Type B pancreatic cell (in vitro differentiated cells): ENCODE measurements around the gene CD320. TPM values are rescaled to one million over a fixed set of nuclear protein-coding genes. Genes with fewer than 3 reads are reported as not detected.
"Not testable (repeated sequence)": the region's sequence is repeated elsewhere in the genome, so short reads cannot be mapped to it uniquely, and the experiment has no call there.

Experiments used
- DNase-seq: peaks from one replicate; pipeline ENCODE4 v3.0.0; 2021; ENCODE audit warnings: mixed read lengths; ENCODE audit not compliant: unreplicated experiment; ENCODE audit errors: extremely low spot score
- H3K27ac Mint-ChIP-seq: 2 replicates; pipeline ENCODE4 v1.8.0; 2021; ENCODE audit warnings: mild to moderate bottlenecking, mixed read lengths
- H3K27me3 Mint-ChIP-seq: 2 replicates; pipeline ENCODE4 v1.8.0; 2021; ENCODE audit warnings: mixed read lengths
- H3K36me3 Mint-ChIP-seq: 2 replicates; pipeline ENCODE4 v1.8.0; 2021; ENCODE audit warnings: mixed read lengths
- H3K4me1 Mint-ChIP-seq: one replicate; pipeline ENCODE4 v1.8.0; 2021; ENCODE audit warnings: mixed read lengths; ENCODE audit not compliant: unreplicated experiment
- H3K4me3 Mint-ChIP-seq: 2 replicates; pipeline ENCODE4 v1.8.0; 2021; ENCODE audit warnings: mild to moderate bottlenecking, mixed read lengths
- H3K9me3 Mint-ChIP-seq: 2 replicates; pipeline ENCODE4 v1.8.0; 2021; ENCODE audit warnings: mixed read lengths
- total RNA-seq: library from RNA; stranded (reverse); gene quantifications from 2 replicates; pipeline ENCODE4 v1.2.1, GENCODE V29; 2021; ENCODE audit warnings: low replicate concordance
- TF ChIP-seq, protein P1 (sequence below): fragments of 200-600 bp; sonication (generic); conservative IDR thresholded peaks from 2 replicates; pipeline ENCODE4 v1.5.0; 2021; ENCODE audit warnings: antibody characterized with exemption, mild to moderate bottlenecking

CD320 gene
- total RNA-seq, 1 donor from 2014 or later: 52.3 TPM

GRCh38 chr19:8320564-8321066, 12.5 kb upstream of the CD320 start:
- Mint-ChIP-seq H3K27me3 (no peaks in the 10 kb centered on the region), H3K27ac (peak overlapping the region; percentile 99), H3K4me1 (peaks cover 9% of the 10 kb centered on the region), H3K9me3 (no peaks in the 10 kb centered on the region), H3K36me3 (no peaks in the 10 kb centered on the region), H3K4me3 (peak overlapping the region; percentile 99)
- TF ChIP-seq, protein P1, sequence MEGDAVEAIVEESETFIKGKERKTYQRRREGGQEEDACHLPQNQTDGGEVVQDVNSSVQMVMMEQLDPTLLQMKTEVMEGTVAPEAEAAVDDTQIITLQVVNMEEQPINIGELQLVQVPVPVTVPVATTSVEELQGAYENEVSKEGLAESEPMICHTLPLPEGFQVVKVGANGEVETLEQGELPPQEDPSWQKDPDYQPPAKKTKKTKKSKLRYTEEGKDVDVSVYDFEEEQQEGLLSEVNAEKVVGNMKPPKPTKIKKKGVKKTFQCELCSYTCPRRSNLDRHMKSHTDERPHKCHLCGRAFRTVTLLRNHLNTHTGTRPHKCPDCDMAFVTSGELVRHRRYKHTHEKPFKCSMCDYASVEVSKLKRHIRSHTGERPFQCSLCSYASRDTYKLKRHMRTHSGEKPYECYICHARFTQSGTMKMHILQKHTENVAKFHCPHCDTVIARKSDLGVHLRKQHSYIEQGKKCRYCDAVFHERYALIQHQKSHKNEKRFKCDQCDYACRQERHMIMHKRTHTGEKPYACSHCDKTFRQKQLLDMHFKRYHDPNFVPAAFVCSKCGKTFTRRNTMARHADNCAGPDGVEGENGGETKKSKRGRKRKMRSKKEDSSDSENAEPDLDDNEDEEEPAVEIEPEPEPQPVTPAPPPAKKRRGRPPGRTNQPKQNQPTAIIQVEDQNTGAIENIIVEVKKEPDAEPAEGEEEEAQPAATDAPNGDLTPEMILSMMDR: no peak
- no peak for DNase-seq

DNA sequence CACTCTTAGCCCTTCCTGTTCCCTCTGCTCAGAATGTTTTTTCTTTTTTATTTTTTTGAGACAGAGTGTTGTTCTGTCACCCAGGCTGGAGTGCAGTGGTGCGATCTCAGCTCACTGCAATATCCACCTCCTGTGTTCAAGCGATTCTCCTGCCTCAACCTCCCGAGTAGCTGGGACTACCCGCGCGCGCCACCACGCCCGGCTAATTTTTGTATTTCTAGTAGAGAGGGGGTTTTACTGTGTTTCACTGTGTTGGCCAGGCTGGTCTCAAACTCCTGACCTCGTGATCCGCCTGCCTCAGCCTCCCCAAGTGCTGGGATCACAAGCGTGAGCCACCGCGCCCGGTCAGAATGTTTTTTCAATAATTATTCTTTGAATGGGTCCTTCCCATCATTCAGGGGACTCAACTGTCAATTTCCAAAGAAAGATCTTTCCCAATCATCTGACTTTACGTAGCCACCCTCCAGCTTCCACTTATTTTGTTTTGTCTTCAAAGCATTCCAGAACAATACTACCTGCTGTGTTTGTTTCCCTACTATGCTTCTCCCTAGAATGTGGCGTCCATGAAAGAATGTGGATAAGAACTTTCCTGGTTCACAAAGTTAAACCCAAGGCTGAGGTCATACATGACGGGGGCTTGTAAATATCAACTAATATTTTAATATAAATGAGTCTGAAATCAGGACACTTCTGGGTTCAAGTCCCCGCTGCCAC, 11.8 kb upstream of the CD320 start:
- peak overlapping the region; percentile 99 for H3K27ac Mint-ChIP-seq
- TF ChIP-seq, protein P1: no peak
- no peaks in the 10 kb centered on the region for H3K9me3 Mint-ChIP-seq
- no peaks in the 10 kb centered on the region for H3K27me3 Mint-ChIP-seq
- H3K4me3 Mint-ChIP-seq: peak overlapping the region; percentile 99
- H3K36me3 Mint-ChIP-seq: no peaks in the 10 kb centered on the region
- peaks cover 9% of the 10 kb centered on the region for H3K4me1 Mint-ChIP-seq
- no peak for DNase-seq

DNA sequence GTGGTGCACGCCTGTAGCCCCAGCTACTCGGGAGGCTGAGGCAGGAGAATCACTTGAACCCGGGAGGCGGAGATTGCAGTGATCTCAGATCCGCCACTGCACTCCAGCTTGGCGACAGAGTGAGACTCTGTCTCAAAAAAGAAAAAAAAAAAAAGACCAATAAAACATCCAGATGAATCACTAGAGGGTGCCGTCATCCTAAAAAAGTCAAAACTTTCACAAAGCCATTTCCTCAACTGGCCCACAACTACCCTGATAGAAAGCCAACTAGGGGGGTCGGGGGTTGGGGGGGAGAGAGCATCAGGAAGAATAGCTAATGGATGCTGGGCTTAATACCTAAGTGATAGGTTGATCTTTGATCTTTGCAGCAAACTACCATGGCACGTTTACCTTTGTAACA, 10.7 kb upstream of the CD320 start:
- DNase-seq, H3K27ac Mint-ChIP-seq, H3K9me3 Mint-ChIP-seq, H3K4me1 Mint-ChIP-seq, H3K36me3 Mint-ChIP-seq, H3K27me3 Mint-ChIP-seq: not testable (repeated sequence)
- H3K4me3 Mint-ChIP-seq: peak overlapping the region; percentile 62

DNA sequence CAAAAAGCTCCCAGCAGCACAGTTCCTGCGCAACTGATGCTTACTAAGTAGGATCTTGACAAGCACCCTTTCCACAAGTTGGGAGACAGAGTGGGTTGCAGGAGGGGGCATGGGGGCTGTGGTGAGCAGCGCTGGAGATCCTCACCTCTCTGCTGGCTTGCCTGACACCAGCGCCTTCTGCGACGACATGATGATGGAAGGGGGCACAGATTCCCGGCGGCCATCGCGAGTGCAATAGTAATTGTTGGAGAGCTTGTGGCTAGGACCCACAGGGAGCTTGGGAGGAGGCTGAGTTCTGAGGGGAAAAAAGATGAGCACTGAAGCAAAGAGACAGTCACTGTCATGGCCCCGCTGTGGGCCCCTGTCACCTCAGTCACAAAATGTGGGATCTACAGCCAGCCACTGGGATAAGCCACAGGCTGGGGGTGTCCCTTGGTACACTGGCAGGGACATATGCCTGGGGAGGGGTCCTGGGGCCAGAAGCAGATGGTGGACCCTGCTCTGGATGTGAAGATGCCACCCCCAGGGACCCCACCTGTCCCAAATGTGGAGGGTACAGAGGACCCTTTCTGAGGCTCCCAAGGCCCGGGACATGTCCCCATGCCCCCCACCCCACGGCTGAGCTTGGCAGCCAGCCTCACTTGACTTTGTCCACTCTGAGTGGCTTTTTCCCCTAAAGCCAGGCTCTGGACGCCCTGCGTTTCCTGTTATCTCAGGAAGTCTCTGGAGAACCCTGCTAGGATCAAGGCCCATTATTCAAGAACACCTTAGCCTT, 8.4 kb upstream of the CD320 start:
- Mint-ChIP-seq H3K9me3 (no peaks in the 10 kb centered on the region), H3K4me3 (no peak overlapping the region), H3K27ac (no peak overlapping the region), H3K36me3 (no peaks in the 10 kb centered on the region), H3K27me3 (no peaks in the 10 kb centered on the region), H3K4me1 (peaks cover 9% of the 10 kb centered on the region)
- TF ChIP-seq, protein P1: no peak
- DNase-seq: no peak

DNA sequence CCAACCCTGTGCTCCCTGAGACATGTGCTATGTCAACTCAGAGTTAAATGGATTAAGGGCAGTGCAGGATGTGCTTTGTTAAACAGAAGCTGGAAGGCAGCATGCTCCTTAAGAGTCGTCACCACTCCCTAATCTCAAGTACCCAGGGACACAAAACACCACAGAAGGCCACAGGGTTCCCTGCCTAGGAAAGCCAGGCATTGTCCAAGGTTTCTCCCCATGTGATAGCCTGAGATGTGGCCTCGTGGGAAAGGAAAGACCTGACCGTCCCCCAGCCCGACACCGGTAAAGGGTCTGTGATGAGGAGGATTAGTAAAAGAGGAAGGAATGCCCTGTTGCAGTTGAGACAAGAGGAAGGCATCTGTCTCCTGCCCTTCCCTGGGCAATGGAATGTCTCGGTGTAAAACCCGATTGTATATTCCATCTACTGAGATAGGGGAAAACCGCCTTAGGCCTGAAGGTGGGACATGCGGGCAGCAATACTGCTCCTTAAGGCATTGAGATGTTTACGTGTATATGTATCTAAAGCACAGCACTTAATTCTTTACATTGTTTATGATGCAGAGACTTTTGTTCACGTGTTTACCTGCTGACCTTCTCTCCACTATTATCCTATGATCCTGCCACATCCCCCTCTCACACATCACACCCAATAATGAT, 7.0 kb upstream of the CD320 start:
- not testable (repeated sequence) for H3K9me3 Mint-ChIP-seq, H3K4me1 Mint-ChIP-seq, DNase-seq, H3K36me3 Mint-ChIP-seq, H3K27me3 Mint-ChIP-seq, H3K27ac Mint-ChIP-seq, H3K4me3 Mint-ChIP-seq

GRCh38 chr19:8311461-8312260, 3.5 kb upstream of the CD320 start:
- H3K9me3 Mint-ChIP-seq: no peaks in the 10 kb centered on the region
- peaks cover 3% of the 10 kb centered on the region for H3K27me3 Mint-ChIP-seq
- no peak for DNase-seq
- H3K4me1 Mint-ChIP-seq: peaks cover 13% of the 10 kb centered on the region
- no peak overlapping the region for H3K4me3 Mint-ChIP-seq
- peaks cover 3% of the 10 kb centered on the region for H3K36me3 Mint-ChIP-seq
- no peak overlapping the region for H3K27ac Mint-ChIP-seq
- TF ChIP-seq, protein P1: no peak
